CD4-positive, alpha-beta T cell treated with Interferon alpha-2 for 1 hour (primary cell): ENCODE data around the gene KLF8.

Source experiments
- DNase-seq, 2 donors: peaks; one replicate each; pipeline ENCODE4 v3.0.0-alpha.2; 2020 to 2022

The KLF8 gene

DNA sequence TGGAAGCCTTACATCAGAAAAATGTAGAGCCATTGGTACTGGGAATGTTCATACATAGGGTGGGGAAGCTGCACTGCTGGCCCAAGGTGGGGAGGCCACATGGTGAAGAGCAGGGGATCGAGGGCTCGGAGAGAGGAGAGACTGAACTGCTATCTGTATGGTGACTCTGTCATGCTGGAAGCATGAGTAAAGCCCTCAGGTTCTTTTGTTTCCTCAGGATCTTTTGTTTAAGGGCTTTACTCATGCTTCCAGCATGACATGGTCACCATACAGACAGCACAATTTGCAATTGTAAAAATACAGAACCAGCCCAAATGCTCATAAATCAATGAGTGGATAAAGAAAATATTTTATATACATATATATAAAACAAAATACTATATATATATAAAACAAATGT is 78.4 kb downstream of the KLF8 start:
- no peak for DNase-seq

DNA sequence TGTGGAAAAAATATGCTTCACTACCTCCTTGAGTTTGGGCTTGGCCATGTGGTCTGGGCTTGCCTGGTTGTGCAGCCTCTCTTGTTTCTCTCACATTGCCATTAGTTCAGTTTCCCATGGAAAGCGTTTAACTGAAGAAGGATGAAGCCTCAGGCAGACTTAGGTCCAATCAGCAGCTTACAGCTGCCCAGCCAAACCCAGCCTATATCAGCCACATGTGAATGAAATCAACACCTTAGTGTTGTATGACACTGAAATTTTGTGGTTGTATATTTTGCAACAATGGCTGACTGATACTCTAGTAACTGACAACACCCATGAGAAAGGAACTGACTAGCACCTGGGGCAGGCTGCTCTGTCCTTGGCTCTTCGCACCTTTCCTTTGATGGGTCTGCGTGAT is 81.2 kb downstream of the KLF8 start:
- no peak for DNase-seq

DNA sequence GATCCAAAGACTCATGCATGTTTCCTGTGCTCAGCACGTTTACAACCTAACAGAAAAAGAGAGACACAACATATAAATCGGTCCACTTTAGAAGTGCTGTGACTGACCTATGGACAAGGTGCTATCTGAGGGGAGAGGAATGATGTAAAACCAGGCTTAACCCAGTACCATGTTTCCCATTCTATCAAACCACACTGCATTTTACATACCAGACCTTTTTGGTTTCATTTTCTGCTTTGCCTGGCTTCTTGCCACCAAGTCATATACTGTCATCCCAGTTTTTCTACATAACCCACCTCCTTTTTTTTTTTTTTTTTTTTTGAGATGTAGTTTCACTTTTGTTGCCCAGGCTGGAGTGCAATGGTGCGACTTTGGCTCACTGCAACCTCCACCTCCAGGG is 82.2 kb downstream of the KLF8 start:
- peak in 1 of 2 donors; percentile 29 for DNase-seq

DNA sequence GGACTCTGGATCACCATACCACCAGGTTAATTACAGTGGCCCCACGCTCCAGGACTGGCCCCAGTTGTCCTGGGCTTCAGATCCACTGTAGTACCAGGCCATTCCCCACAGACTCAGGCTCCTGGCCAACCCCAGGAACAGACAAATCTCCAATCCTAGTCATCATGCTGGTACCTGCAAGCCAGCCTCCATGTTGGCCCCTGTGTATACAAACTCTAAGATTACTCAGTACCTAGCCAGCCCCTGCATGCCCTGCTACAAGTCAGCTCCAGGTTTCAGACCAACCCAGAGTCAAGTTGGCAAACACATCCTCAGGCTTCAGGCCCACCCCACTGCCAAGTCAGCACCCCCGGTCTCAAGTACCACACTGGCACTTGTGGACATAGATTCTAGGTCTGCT is 85.9 kb downstream of the KLF8 start:
- no peak for DNase-seq

DNA sequence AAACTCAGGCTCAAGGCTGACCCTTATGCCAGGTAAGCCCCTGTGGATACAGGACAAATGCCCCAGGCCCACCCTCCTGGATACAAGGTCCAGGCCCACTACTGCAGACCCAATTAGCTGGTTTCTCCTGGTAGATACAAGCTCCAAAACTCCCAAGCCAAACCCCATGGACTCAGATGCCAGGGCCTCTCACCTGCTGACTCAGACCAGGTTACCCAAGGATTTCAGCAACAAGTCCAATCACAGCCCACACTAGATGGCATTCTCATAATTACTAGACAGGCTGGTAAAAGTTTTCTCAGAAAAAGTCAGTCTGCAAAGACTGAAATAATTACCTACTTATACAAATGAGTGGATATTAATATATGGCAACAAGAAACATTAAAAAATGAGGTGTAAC is 87.0 kb downstream of the KLF8 start:
- no peak for DNase-seq
